Keratinocyte (primary cell): ENCODE measurements around the gene FARP1. TPM values are rescaled to one million over a fixed set of nuclear protein-coding genes. Genes with fewer than 3 reads are reported as not detected.

Experiments used
- DNase-seq: peaks from one replicate; pipeline ENCODE4 v3.0.0-alpha.2; 2011; ENCODE audit warnings: low read depth, missing footprints, low spot score
- FAIRE-seq: peaks from 2 replicates; lab custom pipeline; 2011; peaks lifted over from hg19 to GRCh38; lab: Jason Lieb, UNC
- H2AFZ ChIP-seq: 2 replicates; pipeline ENCODE4 v1.6.0; 2012; ENCODE audit warnings: low read length, control low read depth, inconsistent platforms; ENCODE audit not compliant: control insufficient read depth
- H3K27ac ChIP-seq: 2 replicates; pipeline ENCODE4 v1.5.1; 2011; ENCODE audit warnings: low read length; ENCODE audit not compliant: control insufficient read depth, insufficient read depth
- H3K27me3 ChIP-seq: 3 replicates; pipeline ENCODE4 v1.6.0; 2011; ENCODE audit warnings: low read length; ENCODE audit not compliant: control insufficient read depth, insufficient read depth; ENCODE audit errors: extremely low read depth
- H3K36me3 ChIP-seq, 2 experiments: 2 replicates in 1 of 2; 3 replicates in 1 of 2; pipeline ENCODE4 v1.5.1; 2011; ENCODE audit warnings: low read length in 2 of 2, mild to moderate bottlenecking in 1 of 2; ENCODE audit not compliant: control insufficient read depth in 2 of 2, insufficient read depth in 2 of 2; ENCODE audit errors: extremely low read depth in 1 of 2
- H3K4me1 ChIP-seq: 3 replicates; pipeline ENCODE4 v1.5.1; 2011; ENCODE audit warnings: low read length; ENCODE audit not compliant: control insufficient read depth, insufficient read depth; ENCODE audit errors: extremely low read depth
- H3K4me2 ChIP-seq: 3 replicates; pipeline ENCODE4 v1.6.0; 2011; ENCODE audit warnings: low read depth, low read length; ENCODE audit not compliant: control insufficient read depth, insufficient read depth; ENCODE audit errors: extremely low read depth
- H3K4me3 ChIP-seq, 3 experiments: fragments of 200-600 bp in 1 of 3; sonication (generic) in 1 of 3; 2 replicates in 2 of 3; 3 replicates in 1 of 3; pipeline ENCODE4 v1.5.1; 2011 to 2016; ENCODE audit warnings: low read length in 3 of 3, mild to moderate bottlenecking in 3 of 3, control low read depth in 2 of 3, inconsistent platforms in 1 of 3, low read depth in 1 of 3, mixed read lengths in 1 of 3, mixed run types in 1 of 3, moderate library complexity in 1 of 3; ENCODE audit not compliant: control insufficient read depth in 2 of 3, insufficient read depth in 2 of 3; ENCODE audit errors: extremely low read depth in 1 of 3
- H3K79me2 ChIP-seq: 2 replicates; pipeline ENCODE4 v1.6.0; 2012; ENCODE audit warnings: low read length; ENCODE audit not compliant: control insufficient read depth, insufficient read depth
- H3K9ac ChIP-seq: 3 replicates; pipeline ENCODE4 v1.6.0; 2011; ENCODE audit warnings: low read length; ENCODE audit not compliant: control insufficient read depth, insufficient read depth; ENCODE audit errors: extremely low read depth
- H3K9me1 ChIP-seq: 3 replicates; pipeline ENCODE4 v1.6.0; 2011; ENCODE audit warnings: low read length; ENCODE audit not compliant: control insufficient read depth, insufficient read depth; ENCODE audit errors: extremely low read depth
- H3K9me3 ChIP-seq: 2 replicates; pipeline ENCODE4 v1.5.1; 2012; ENCODE audit warnings: low read depth, low read length; ENCODE audit not compliant: control insufficient read depth
- H4K20me1 ChIP-seq: 3 replicates; pipeline ENCODE4 v1.6.0; 2011; ENCODE audit warnings: low read length; ENCODE audit not compliant: control insufficient read depth, insufficient read depth; ENCODE audit errors: extremely low read depth
- EZH2 ChIP-seq: IDR thresholded peaks from one replicate; pipeline ENCODE4 v1.6.1; 2012; ENCODE audit warnings: inconsistent platforms, mild to moderate bottlenecking, low read length, moderate library complexity
- dilution Hi-C: fragments of 300-500 bp; cut with MboI; formaldehyde crosslinking; loops from one replicate; pipeline ENCODE4 v1.7.0; 2020; ENCODE audit warnings: low sequenced_read_pairs; ENCODE audit not compliant: extremely low pct_ligation_motif_present
- polyA plus RNA-seq, 5 experiments: library from polyadenylated mRNA; depleted of rRNA in 3 of 5; stranded (reverse) in 3 of 5; stranded (forward) in 1 of 5; unstranded in 1 of 5; fragments of >200 nt; gene quantifications; 1 replicate in 1 of 5; 2 replicates in 3 of 5; 3 replicates in 1 of 5; pipeline versions ENCODE4 v1.2.1 to v1.2.3, GENCODE V29; 2011 to 2012; ENCODE audit warnings: missing spikeins in 2 of 5, low read depth in 1 of 5, low replicate concordance in 1 of 5
- TF ChIP-seq, protein P1 (sequence below), 3 experiments: IDR thresholded peaks in 1 of 3; conservative IDR thresholded peaks in 1 of 3; optimal IDR thresholded peaks in 1 of 3; 2 replicates in 2 of 3; 3 replicates in 1 of 3; pipeline versions ENCODE3 to v1.5.1; 2011; ENCODE audit warnings: low read length in 3 of 3, mild to moderate bottlenecking in 3 of 3, moderate library complexity in 2 of 3, control low read depth in 1 of 3, inconsistent platforms in 1 of 3; ENCODE audit not compliant: insufficient read depth in 2 of 3; ENCODE audit errors: extremely low read depth in 1 of 3

Gene FARP1
- polyA plus RNA-seq, 1 donor (not counting 4 experiments of a cell fraction or from before 2014, with no cell fraction given) = 10.3 TPM

DNA sequence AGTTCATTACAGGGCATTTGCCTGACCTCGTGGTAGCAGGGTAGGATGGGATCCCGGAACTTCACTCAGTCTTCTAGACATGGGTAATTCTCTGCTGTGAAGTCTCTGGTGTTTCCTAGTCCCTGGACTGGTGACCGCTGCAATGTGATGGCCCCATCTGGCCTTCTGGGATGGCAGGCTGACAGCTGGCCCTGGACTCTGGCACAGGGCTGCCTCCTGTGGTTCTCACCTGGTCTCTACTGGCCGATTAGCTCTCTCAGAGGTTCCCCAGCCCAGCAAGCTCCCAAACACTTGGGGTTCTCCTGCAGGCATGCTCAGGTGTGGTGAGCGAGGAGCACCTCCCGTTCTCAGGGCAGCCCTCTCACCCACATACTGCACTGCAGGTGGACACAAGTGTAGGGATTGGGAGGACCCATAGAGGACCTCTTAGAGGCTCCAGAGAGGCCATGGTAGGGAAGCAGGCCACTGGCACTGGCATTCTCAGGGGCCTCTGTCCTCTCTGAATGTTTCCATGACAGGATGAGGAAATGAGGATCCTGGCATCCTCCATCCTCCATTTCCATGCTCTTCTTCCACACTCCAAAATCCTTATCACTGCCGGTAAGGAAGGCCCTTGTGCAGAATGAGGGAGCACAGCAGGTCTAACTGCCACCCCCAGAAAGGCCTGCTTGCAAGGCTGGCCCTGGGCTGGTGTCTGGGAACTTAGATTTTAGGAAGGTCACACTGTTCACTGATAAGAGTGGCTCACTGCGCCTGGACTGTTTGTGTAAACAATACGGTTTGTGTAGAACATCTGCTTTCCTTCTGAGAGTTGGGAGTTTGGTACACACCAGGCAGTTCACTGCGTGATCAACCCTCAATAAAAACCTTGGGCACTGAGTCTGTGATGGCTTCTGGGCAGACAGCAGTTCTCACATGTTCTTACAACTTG, 31.5 kb upstream of the FARP1 start:
- TF ChIP-seq, protein P1, sequence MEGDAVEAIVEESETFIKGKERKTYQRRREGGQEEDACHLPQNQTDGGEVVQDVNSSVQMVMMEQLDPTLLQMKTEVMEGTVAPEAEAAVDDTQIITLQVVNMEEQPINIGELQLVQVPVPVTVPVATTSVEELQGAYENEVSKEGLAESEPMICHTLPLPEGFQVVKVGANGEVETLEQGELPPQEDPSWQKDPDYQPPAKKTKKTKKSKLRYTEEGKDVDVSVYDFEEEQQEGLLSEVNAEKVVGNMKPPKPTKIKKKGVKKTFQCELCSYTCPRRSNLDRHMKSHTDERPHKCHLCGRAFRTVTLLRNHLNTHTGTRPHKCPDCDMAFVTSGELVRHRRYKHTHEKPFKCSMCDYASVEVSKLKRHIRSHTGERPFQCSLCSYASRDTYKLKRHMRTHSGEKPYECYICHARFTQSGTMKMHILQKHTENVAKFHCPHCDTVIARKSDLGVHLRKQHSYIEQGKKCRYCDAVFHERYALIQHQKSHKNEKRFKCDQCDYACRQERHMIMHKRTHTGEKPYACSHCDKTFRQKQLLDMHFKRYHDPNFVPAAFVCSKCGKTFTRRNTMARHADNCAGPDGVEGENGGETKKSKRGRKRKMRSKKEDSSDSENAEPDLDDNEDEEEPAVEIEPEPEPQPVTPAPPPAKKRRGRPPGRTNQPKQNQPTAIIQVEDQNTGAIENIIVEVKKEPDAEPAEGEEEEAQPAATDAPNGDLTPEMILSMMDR (optimal IDR thresholded peaks at IDR 0.05 in 1 of 3, IDR thresholded peaks at IDR 0.05 in 1 of 3, conservative IDR thresholded peaks at IDR 0.05 in 1 of 3; ENCODE audit: extremely low read depth in 1 of 3, insufficient read depth in 2 of 3, low read length in 3 of 3) = no peak
- TF ChIP-seq EZH2 = no peak
- H3K79me2 ChIP-seq = no peaks in the 10 kb centered on the region
- H3K4me3 ChIP-seq = no peak overlapping the region
- FAIRE-seq (no peak), DNase-seq (no peak)
- no peak overlapping the region for H2AFZ ChIP-seq
- dilution Hi-C loops = no loop called here
- H4K20me1 ChIP-seq = no peaks in the 10 kb centered on the region
- H3K9me1 ChIP-seq = no peaks in the 10 kb centered on the region
- H3K9me3 ChIP-seq = no peaks in the 10 kb centered on the region
- no peak overlapping the region for H3K27ac ChIP-seq
- no peak overlapping the region for H3K9ac ChIP-seq
- H3K27me3 ChIP-seq = no peaks in the 10 kb centered on the region
- H3K4me1 ChIP-seq = no peaks in the 10 kb centered on the region
- H3K4me2 ChIP-seq = no peak overlapping the region
- H3K36me3 ChIP-seq = no peaks in the 10 kb centered on the region

DNA sequence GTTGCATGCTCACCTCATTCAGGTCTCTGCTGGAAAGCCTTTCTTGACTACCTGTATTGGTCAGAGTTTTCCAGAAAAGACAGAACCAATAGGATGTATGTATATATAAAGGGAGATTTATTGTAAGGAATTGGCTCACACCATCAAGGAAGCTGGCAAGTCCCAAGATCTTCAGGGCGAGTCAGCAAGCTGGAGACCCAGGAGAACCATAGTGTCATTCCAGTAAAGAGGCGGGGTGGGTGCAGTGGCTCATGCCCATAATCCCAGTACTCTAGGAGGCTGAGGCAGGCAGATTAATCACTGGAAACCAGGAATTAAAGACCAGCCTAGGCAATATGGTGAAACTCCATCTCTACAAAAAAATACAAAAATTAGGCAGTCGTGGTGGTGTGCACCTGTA, 30.4 kb upstream of the FARP1 start:
- no peak overlapping the region for H3K27ac ChIP-seq
- FAIRE-seq (no peak), DNase-seq (no peak)
- no peaks in the 10 kb centered on the region for H4K20me1 ChIP-seq
- H3K9me3 ChIP-seq = no peaks in the 10 kb centered on the region
- no peak for TF ChIP-seq EZH2
- TF ChIP-seq, protein P1 (optimal IDR thresholded peaks at IDR 0.05 in 1 of 3, IDR thresholded peaks at IDR 0.05 in 1 of 3, conservative IDR thresholded peaks at IDR 0.05 in 1 of 3; ENCODE audit: extremely low read depth in 1 of 3, insufficient read depth in 2 of 3, low read length in 3 of 3) = no peak
- H3K9ac ChIP-seq = no peak overlapping the region
- H3K9me1 ChIP-seq = no peaks in the 10 kb centered on the region
- no peaks in the 10 kb centered on the region for H3K79me2 ChIP-seq
- H3K27me3 ChIP-seq = no peaks in the 10 kb centered on the region
- H3K4me3 ChIP-seq = no peak overlapping the region
- no peaks in the 10 kb centered on the region for H3K4me1 ChIP-seq
- no peak overlapping the region for H2AFZ ChIP-seq
- dilution Hi-C loops = no loop called here
- H3K36me3 ChIP-seq = no peaks in the 10 kb centered on the region
- H3K4me2 ChIP-seq = no peak overlapping the region
